ENCODE results near the gene TULP4.
"Not testable (repeated sequence)": the region's sequence is repeated elsewhere in the genome, so short reads cannot be mapped to it uniquely, and the experiment has no call there.

Gene TULP4

GRCh38 chr6:158333094-158333493, 20.8 kb downstream of the TULP4 start:
- Histone ChIP-seq H3K9ac (ENCODE audit: low read depth, low read length) (no peak overlapping the region), H3K36me3 (ENCODE audit: insufficient read depth, low read length) (peaks cover 11% of the 10 kb centered on the region), H3K4me2 (ENCODE audit: low read length) (no peak overlapping the region), H3K27me3 (ENCODE audit: control insufficient read depth, insufficient read depth, low read length) (no peaks in the 10 kb centered on the region), H3K9me3 (replicated peaks; ENCODE audit: low read length) (no peaks in the 10 kb centered on the region), H3K4me1 (ENCODE audit: control insufficient read depth, insufficient read depth, low read length) (no peaks in the 10 kb centered on the region), H3K4me3 (ENCODE audit: low read length) (no peak overlapping the region)

- peaks cover 11% of the 10 kb centered on the region for H3K36me3 ChIP-seq (ENCODE audit: insufficient read depth, low read length)
- H3K4me2 ChIP-seq (ENCODE audit: low read length), result no peak overlapping the region
- H3K27me3 ChIP-seq (ENCODE audit: control insufficient read depth, insufficient read depth, low read length), result no peaks in the 10 kb centered on the region
- H3K4me1 ChIP-seq (ENCODE audit: control insufficient read depth, insufficient read depth, low read length), result no peaks in the 10 kb centered on the region
- no peak overlapping the region for H3K4me3 ChIP-seq (ENCODE audit: low read length)
- no peak overlapping the region for H3K9ac ChIP-seq (ENCODE audit: low read depth, low read length)
- H3K9me3 ChIP-seq (replicated peaks; ENCODE audit: low read length), result no peaks in the 10 kb centered on the region
These were observed 22.3 kb downstream of the TULP4 start for GRCh38 chr6:158334534-158334933.

- H3K9me3 ChIP-seq (replicated peaks; ENCODE audit: low read length), result no peaks in the 10 kb centered on the region
- H3K4me2 ChIP-seq (ENCODE audit: low read length), result no peak overlapping the region
- H3K27me3 ChIP-seq (ENCODE audit: control insufficient read depth, insufficient read depth, low read length), result no peaks in the 10 kb centered on the region
- H3K4me1 ChIP-seq (ENCODE audit: control insufficient read depth, insufficient read depth, low read length), result no peaks in the 10 kb centered on the region
- no peak overlapping the region for H3K4me3 ChIP-seq (ENCODE audit: low read length)
- H3K9ac ChIP-seq (ENCODE audit: low read depth, low read length), result no peak overlapping the region
- peaks cover 5% of the 10 kb centered on the region for H3K36me3 ChIP-seq (ENCODE audit: insufficient read depth, low read length)
These were observed 25.1 kb downstream of the TULP4 start for GRCh38 chr6:158337332-158337731.

- Histone ChIP-seq H3K27me3 (ENCODE audit: control insufficient read depth, insufficient read depth, low read length) (no peaks in the 10 kb centered on the region), H3K9ac (ENCODE audit: low read depth, low read length) (no peak overlapping the region), H3K4me2 (ENCODE audit: low read length) (no peak overlapping the region), H3K4me1 (ENCODE audit: control insufficient read depth, insufficient read depth, low read length) (no peaks in the 10 kb centered on the region), H3K9me3 (replicated peaks; ENCODE audit: low read length) (no peaks in the 10 kb centered on the region), H3K4me3 (ENCODE audit: low read length) (no peak overlapping the region), H3K36me3 (ENCODE audit: insufficient read depth, low read length) (no peaks in the 10 kb centered on the region)
These were observed 26.2 kb downstream of the TULP4 start for GRCh38 chr6:158338311-158339112.

GRCh38 chr6:158339197-158339596, 26.9 kb downstream of the TULP4 start:
- not testable (repeated sequence) for H3K9me3 ChIP-seq (replicated peaks; ENCODE audit: low read length); H3K36me3 ChIP-seq (ENCODE audit: insufficient read depth, low read length); H3K4me2 ChIP-seq (ENCODE audit: low read length); H3K9ac ChIP-seq (ENCODE audit: low read depth, low read length); H3K27me3 ChIP-seq (ENCODE audit: control insufficient read depth, insufficient read depth, low read length); H3K4me3 ChIP-seq (ENCODE audit: low read length); H3K4me1 ChIP-seq (ENCODE audit: control insufficient read depth, insufficient read depth, low read length)

- no peaks in the 10 kb centered on the region for H3K4me1 ChIP-seq (ENCODE audit: control insufficient read depth, insufficient read depth, low read length)
- H3K4me2 ChIP-seq (ENCODE audit: low read length), result no peak overlapping the region
- no peak overlapping the region for H3K4me3 ChIP-seq (ENCODE audit: low read length)
- no peak overlapping the region for H3K9ac ChIP-seq (ENCODE audit: low read depth, low read length)
- no peaks in the 10 kb centered on the region for H3K27me3 ChIP-seq (ENCODE audit: control insufficient read depth, insufficient read depth, low read length)
- H3K9me3 ChIP-seq (replicated peaks; ENCODE audit: low read length), result no peaks in the 10 kb centered on the region
- no peaks in the 10 kb centered on the region for H3K36me3 ChIP-seq (ENCODE audit: insufficient read depth, low read length)
These were observed 28.0 kb downstream of the TULP4 start for GRCh38 chr6:158340252-158340651.

GRCh38 chr6:158344534-158344933, 32.3 kb downstream of the TULP4 start:
- Histone ChIP-seq H3K4me2 (ENCODE audit: low read length) (no peak overlapping the region), H3K9ac (ENCODE audit: low read depth, low read length) (no peak overlapping the region), H3K27me3 (ENCODE audit: control insufficient read depth, insufficient read depth, low read length) (no peaks in the 10 kb centered on the region), H3K4me3 (ENCODE audit: low read length) (no peak overlapping the region), H3K4me1 (ENCODE audit: control insufficient read depth, insufficient read depth, low read length) (no peaks in the 10 kb centered on the region), H3K9me3 (replicated peaks; ENCODE audit: low read length) (no peaks in the 10 kb centered on the region), H3K36me3 (ENCODE audit: insufficient read depth, low read length) (no peaks in the 10 kb centered on the region)

GRCh38 chr6:158345444-158345843, 33.2 kb downstream of the TULP4 start:
- H3K36me3 ChIP-seq (ENCODE audit: insufficient read depth, low read length); H3K4me2 ChIP-seq (ENCODE audit: low read length); H3K4me3 ChIP-seq (ENCODE audit: low read length); H3K27me3 ChIP-seq (ENCODE audit: control insufficient read depth, insufficient read depth, low read length); H3K9ac ChIP-seq (ENCODE audit: low read depth, low read length); H3K9me3 ChIP-seq (replicated peaks; ENCODE audit: low read length); H3K4me1 ChIP-seq (ENCODE audit: control insufficient read depth, insufficient read depth, low read length): not testable (repeated sequence)

- H3K36me3 ChIP-seq (ENCODE audit: insufficient read depth, low read length), result no peaks in the 10 kb centered on the region
- H3K9ac ChIP-seq (ENCODE audit: low read depth, low read length), result no peak overlapping the region
- H3K4me1 ChIP-seq (ENCODE audit: control insufficient read depth, insufficient read depth, low read length), result no peaks in the 10 kb centered on the region
- no peak overlapping the region for H3K4me3 ChIP-seq (ENCODE audit: low read length)
- no peak overlapping the region for H3K4me2 ChIP-seq (ENCODE audit: low read length)
- H3K27me3 ChIP-seq (ENCODE audit: control insufficient read depth, insufficient read depth, low read length), result no peaks in the 10 kb centered on the region
- H3K9me3 ChIP-seq (replicated peaks; ENCODE audit: low read length), result no peaks in the 10 kb centered on the region
These were observed 35.1 kb downstream of the TULP4 start for GRCh38 chr6:158347335-158347734.

GRCh38 chr6:158348737-158349504, 36.7 kb downstream of the TULP4 start:
- not testable (repeated sequence) for H3K27me3 ChIP-seq (ENCODE audit: control insufficient read depth, insufficient read depth, low read length); H3K4me2 ChIP-seq (ENCODE audit: low read length); H3K4me1 ChIP-seq (ENCODE audit: control insufficient read depth, insufficient read depth, low read length); H3K9me3 ChIP-seq (replicated peaks; ENCODE audit: low read length); H3K4me3 ChIP-seq (ENCODE audit: low read length); H3K9ac ChIP-seq (ENCODE audit: low read depth, low read length); H3K36me3 ChIP-seq (ENCODE audit: insufficient read depth, low read length)

- H3K4me2 ChIP-seq (ENCODE audit: low read length); H3K27me3 ChIP-seq (ENCODE audit: control insufficient read depth, insufficient read depth, low read length); H3K9ac ChIP-seq (ENCODE audit: low read depth, low read length); H3K36me3 ChIP-seq (ENCODE audit: insufficient read depth, low read length); H3K9me3 ChIP-seq (replicated peaks; ENCODE audit: low read length); H3K4me3 ChIP-seq (ENCODE audit: low read length): not testable (repeated sequence)
- H3K4me1 ChIP-seq (ENCODE audit: control insufficient read depth, insufficient read depth, low read length), result peaks cover 11% of the 10 kb centered on the region
These were observed 37.4 kb downstream of the TULP4 start for GRCh38 chr6:158349505-158350275.

All from skeletal muscle satellite cell (primary cell).